ENCODE results near the gene TNFSF11. TPM values are rescaled to one million over a fixed set of nuclear protein-coding genes. Genes with fewer than 3 reads are reported as not detected.

TNFSF11 gene
- total and polyA plus RNA-seq, 2 donors (not counting 1 experiment from before 2014, with no cell fraction given), result not detected

GRCh38 chr13:42650506-42650905, 76.6 kb downstream of the TNFSF11 start:
- Histone ChIP-seq H3K4me1 (ENCODE audit: control insufficient read depth in 2 of 2, insufficient read depth in 2 of 2, low read length in 2 of 2) (no peaks in the 10 kb centered on the region), H3K79me2 (ENCODE audit: control insufficient read depth, insufficient read depth, low read length) (no peaks in the 10 kb centered on the region), H3K27ac (ENCODE audit: low read length in 2 of 2) (no peak overlapping the region), H3K4me3 (ENCODE audit: control extremely low read depth in 1 of 5, extremely low read depth in 1 of 5, insufficient read depth in 1 of 5, low read depth in 2 of 5, low read length in 4 of 5) (no peak overlapping the region), H2AFZ (ENCODE audit: insufficient read depth, low read depth, low read length, poor library complexity, severe bottlenecking) (no peak overlapping the region), H3K27me3 (replicated peaks in 1 of 4; ENCODE audit: control extremely low read depth in 1 of 4, control insufficient read depth in 3 of 4, insufficient read depth in 4 of 4, low read length in 3 of 4) (peaks cover 0 to 8% (median 4%) of the 10 kb centered on the region in 4 experiments), H3K36me3 (replicated peaks in 1 of 2; ENCODE audit: control extremely low read depth in 1 of 2, control insufficient read depth in 1 of 2, extremely low read depth in 1 of 2, insufficient read depth in 2 of 2, low read length in 1 of 2) (no peaks in the 10 kb centered on the region), H4K20me1 (ENCODE audit: control insufficient read depth, insufficient read depth, low read length, poor library complexity, severe bottlenecking) (no peaks in the 10 kb centered on the region), H3K9me3 (ENCODE audit: control extremely low read depth in 1 of 3, control insufficient read depth in 2 of 3, insufficient read depth in 1 of 3, low read length in 2 of 3) (no peaks in the 10 kb centered on the region), H3K4me2 (replicated peaks; ENCODE audit: low read depth, low read length, poor library complexity, severe bottlenecking) (no peak overlapping the region), H3K9ac (ENCODE audit: low read length) (no peak overlapping the region)
- ATAC-seq (ENCODE audit: low read depth) (no peak), DNase-seq (no peak)
- POLR2A ChIA-PET, result no interaction called here
- Mint-ChIP-seq H3K4me1 (no peaks in the 10 kb centered on the region), H3K27me3 (peaks cover 35% of the 10 kb centered on the region), H3K9me3 (ENCODE audit: insufficient read depth) (no peaks in the 10 kb centered on the region), H3K4me3 (no peak overlapping the region), H3K27ac (no peak overlapping the region)
- intact Hi-C loops (cut with micrococcal nuclease), result no loop called here
- WGBS (ENCODE audit: insufficient coverage), result 93% methylated on average over 3 of the region's 3 CpGs
- CTCF ChIA-PET, result no interaction called here
- no peak for TF ChIP-seq EZH2 (IDR thresholded peaks at IDR 0.05; ENCODE audit: borderline replicate concordance, insufficient read depth, low read depth, low read length, poor library complexity, severe bottlenecking)
- TF ChIP-seq CTCF (IDR thresholded peaks at IDR 0.05), result no peak

- Mint-ChIP-seq H3K27ac (no peak overlapping the region), H3K27me3 (peaks cover 42% of the 10 kb centered on the region)
- H3K4me2 ChIP-seq (replicated peaks; ENCODE audit: low read depth, low read length, poor library complexity, severe bottlenecking), result no peak overlapping the region
Measured at GRCh38 chr13:42651936-42652641, 78.1 kb downstream of the TNFSF11 start.

More at GRCh38 chr13:42651936-42652641, 78.1 kb downstream of the TNFSF11 start:
- ATAC-seq (ENCODE audit: low read depth), result no peak
- no peak for DNase-seq
- Mint-ChIP-seq H3K9me3 (ENCODE audit: insufficient read depth) (no peaks in the 10 kb centered on the region), H3K4me1 (no peaks in the 10 kb centered on the region), H3K4me3 (no peak overlapping the region)
- H4K20me1 ChIP-seq (ENCODE audit: control insufficient read depth, insufficient read depth, low read length, poor library complexity, severe bottlenecking), result no peaks in the 10 kb centered on the region
- intact Hi-C loops (cut with micrococcal nuclease), result no loop called here
- 100% methylated on average over 5 of the region's 6 CpGs for WGBS (ENCODE audit: insufficient coverage)
- no peak overlapping the region for H3K9ac ChIP-seq (ENCODE audit: low read length)
- H2AFZ ChIP-seq (ENCODE audit: insufficient read depth, low read depth, low read length, poor library complexity, severe bottlenecking), result no peak overlapping the region
- no peak overlapping the region for H3K4me3 ChIP-seq (ENCODE audit: control extremely low read depth in 1 of 5, extremely low read depth in 1 of 5, insufficient read depth in 1 of 5, low read depth in 2 of 5, low read length in 4 of 5)
- no peaks in the 10 kb centered on the region for H3K9me3 ChIP-seq (ENCODE audit: control extremely low read depth in 1 of 3, control insufficient read depth in 2 of 3, insufficient read depth in 1 of 3, low read length in 2 of 3)
- H3K79me2 ChIP-seq (ENCODE audit: control insufficient read depth, insufficient read depth, low read length), result no peaks in the 10 kb centered on the region
- no peak overlapping the region for H3K27ac ChIP-seq (ENCODE audit: low read length in 2 of 2)
- ChIA-PET POLR2A (no interaction called here), CTCF (no interaction called here)
- TF ChIP-seq EZH2 (IDR thresholded peaks at IDR 0.05; ENCODE audit: borderline replicate concordance, insufficient read depth, low read depth, low read length, poor library complexity, severe bottlenecking) (no peak), CTCF (IDR thresholded peaks at IDR 0.05) (no peak)
- H3K27me3 ChIP-seq (replicated peaks in 1 of 4; ENCODE audit: control extremely low read depth in 1 of 4, control insufficient read depth in 3 of 4, insufficient read depth in 4 of 4, low read length in 3 of 4), result peaks cover 0 to 8% (median 4%) of the 10 kb centered on the region in 4 experiments
- no peaks in the 10 kb centered on the region for H3K36me3 ChIP-seq (replicated peaks in 1 of 2; ENCODE audit: control extremely low read depth in 1 of 2, control insufficient read depth in 1 of 2, extremely low read depth in 1 of 2, insufficient read depth in 2 of 2, low read length in 1 of 2)
- no peaks in the 10 kb centered on the region for H3K4me1 ChIP-seq (ENCODE audit: control insufficient read depth in 2 of 2, insufficient read depth in 2 of 2, low read length in 2 of 2)
